HEK293 (cell line): ENCODE measurements around the gene SLC6A1.

Source experiments
- CTCF ChIA-PET: fragments of 350-600 bp; formaldehyde crosslinking; extraction: SDS; loops from one replicate; lab custom pipeline; 2021; ENCODE audit warnings: antibody characterized with exemption; lab: Yijun Ruan, JAX
- POLR2A ChIA-PET: fragments of 300-600 bp; formaldehyde crosslinking; extraction: SDS; loops from one replicate; lab custom pipeline; 2020; ENCODE audit warnings: antibody characterized with exemption, inconsistent platforms; lab: Yijun Ruan, JAX
- H3K27ac ChIP-seq: fragments of 200-500 bp; sonication (Bioruptor generic); 2 replicates; pipeline ENCODE4 v1.5.1; 2014; ENCODE audit warnings: low read depth, low read length, control low read depth, inconsistent platforms; ENCODE audit errors: extremely low read depth
- H3K36me3 ChIP-seq, 2 experiments: fragments of 200-500 bp in 1 of 2; sonication (Bioruptor generic) in 1 of 2; 1 replicate in 1 of 2; 2 replicates in 1 of 2; pipeline ENCODE4 v1.5.1; 2014 to 2017; ENCODE audit warnings: inconsistent platforms in 2 of 2, low read length in 2 of 2; ENCODE audit not compliant: control insufficient read depth in 2 of 2, insufficient read depth in 1 of 2
- H3K4me1 ChIP-seq: fragments of 200-500 bp; sonication (Bioruptor generic); 2 replicates; pipeline ENCODE4 v1.5.1; 2014; ENCODE audit warnings: mild to moderate bottlenecking, low read length, inconsistent platforms; ENCODE audit not compliant: control insufficient read depth, insufficient read depth
- H3K4me3 ChIP-seq: 2 replicates; pipeline ENCODE4 v1.5.1; 2011; ENCODE audit warnings: low read depth, mild to moderate bottlenecking, control low read depth, low read length, moderate library complexity
- H3K9me3 ChIP-seq: fragments of 200-500 bp; sonication (Bioruptor generic); 2 replicates; pipeline ENCODE4 v1.5.1; 2014; ENCODE audit warnings: low read depth, low read length, inconsistent platforms; ENCODE audit not compliant: control insufficient read depth, insufficient read depth
- EGR2 ChIP-seq: fragments of 450-650 bp; formaldehyde crosslinking; IDR thresholded peaks from 2 replicates; pipeline ENCODE4 v1.5.1; 2016; ENCODE audit warnings: low read depth, missing biosample characterization, missing genetic modification characterization
- GLIS2 ChIP-seq: fragments of 450-650 bp; formaldehyde crosslinking; IDR thresholded peaks from 2 replicates; pipeline ENCODE4 v1.5.1; 2016; ENCODE audit warnings: missing biosample characterization, missing genetic modification characterization
- KLF1 ChIP-seq: fragments of 450-650 bp; formaldehyde crosslinking; IDR thresholded peaks from 2 replicates; pipeline ENCODE4 v1.5.1; 2016; ENCODE audit warnings: missing biosample characterization, missing genetic modification characterization
- KLF8 ChIP-seq: fragments of 450-650 bp; formaldehyde crosslinking; IDR thresholded peaks from 2 replicates; pipeline ENCODE4 v1.5.1; 2016; ENCODE audit warnings: missing biosample characterization, missing genetic modification characterization
- MYNN ChIP-seq: fragments of 450-650 bp; formaldehyde crosslinking; IDR thresholded peaks from 2 replicates; pipeline ENCODE4 v1.5.1; 2016; ENCODE audit warnings: missing biosample characterization, missing genetic modification characterization, borderline replicate concordance
- SALL2 ChIP-seq: fragments of 450-650 bp; formaldehyde crosslinking; IDR thresholded peaks from 2 replicates; pipeline ENCODE4 v1.5.0; 2017; ENCODE audit warnings: missing biosample characterization, mild to moderate bottlenecking, missing genetic modification characterization, borderline replicate concordance
- SCRT2 ChIP-seq: fragments of 450-650 bp; formaldehyde crosslinking; IDR thresholded peaks from 2 replicates; pipeline ENCODE4 v1.5.1; 2016; ENCODE audit warnings: missing biosample characterization, missing genetic modification characterization
- SP2 ChIP-seq: fragments of 450-650 bp; formaldehyde crosslinking; IDR thresholded peaks from 2 replicates; pipeline ENCODE4 v1.5.1; 2016; ENCODE audit warnings: missing biosample characterization, missing genetic modification characterization
- ZBTB44 ChIP-seq: fragments of 450-650 bp; IDR thresholded peaks from 2 replicates; pipeline ENCODE4 v1.5.1; 2018; ENCODE audit warnings: missing biosample characterization, mild to moderate bottlenecking, missing genetic modification characterization
- ZBTB8A ChIP-seq: fragments of 450-650 bp; formaldehyde crosslinking; IDR thresholded peaks from 2 replicates; pipeline ENCODE4 v1.5.1; 2016; ENCODE audit warnings: missing biosample characterization, missing genetic modification characterization
- ZFP41 ChIP-seq: fragments of 450-650 bp; formaldehyde crosslinking; IDR thresholded peaks from 2 replicates; pipeline ENCODE4 v1.5.1; 2016; ENCODE audit warnings: missing biosample characterization, missing genetic modification characterization, borderline replicate concordance
- ZNF146 ChIP-seq: fragments of 450-650 bp; formaldehyde crosslinking; IDR thresholded peaks from 2 replicates; pipeline ENCODE4 v1.5.1; 2016; ENCODE audit warnings: missing biosample characterization, missing genetic modification characterization
- ZNF16 ChIP-seq: fragments of 450-650 bp; formaldehyde crosslinking; IDR thresholded peaks from 2 replicates; pipeline ENCODE4 v1.5.1; 2016; ENCODE audit warnings: low read depth, missing biosample characterization, missing genetic modification characterization
- ZNF223 ChIP-seq: fragments of 450-650 bp; formaldehyde crosslinking; IDR thresholded peaks from 2 replicates; pipeline ENCODE4 v1.5.1; 2016; ENCODE audit warnings: missing biosample characterization, missing genetic modification characterization
- ZNF335 ChIP-seq: fragments of 450-650 bp; formaldehyde crosslinking; conservative IDR thresholded peaks from 2 replicates; pipeline ENCODE4 v1.5.1; 2016; ENCODE audit warnings: missing biosample characterization, missing genetic modification characterization
- ZNF354C ChIP-seq: fragments of 450-650 bp; formaldehyde crosslinking; IDR thresholded peaks from 2 replicates; pipeline ENCODE4 v1.5.1; 2016; ENCODE audit warnings: missing biosample characterization, missing genetic modification characterization, low read depth, borderline replicate concordance
- ZNF501 ChIP-seq: fragments of 450-650 bp; formaldehyde crosslinking; IDR thresholded peaks from 2 replicates; pipeline ENCODE4 v1.5.1; 2016; ENCODE audit warnings: missing biosample characterization, missing genetic modification characterization
- ZNF510 ChIP-seq: fragments of 450-650 bp; formaldehyde crosslinking; IDR thresholded peaks from 2 replicates; pipeline ENCODE4 v1.5.1; 2018; ENCODE audit warnings: mild to moderate bottlenecking, missing genetic modification characterization, missing biosample characterization; ENCODE audit not compliant: insufficient replicate concordance
- ZNF514 ChIP-seq: fragments of 450-650 bp; formaldehyde crosslinking; IDR thresholded peaks from 2 replicates; pipeline ENCODE4 v1.5.1; 2016; ENCODE audit warnings: missing biosample characterization, missing genetic modification characterization
- ZNF530 ChIP-seq: fragments of 450-650 bp; formaldehyde crosslinking; IDR thresholded peaks from 2 replicates; pipeline ENCODE4 v1.5.1; 2016; ENCODE audit warnings: low read depth, missing biosample characterization, missing genetic modification characterization
- ZNF571 ChIP-seq: fragments of 450-650 bp; formaldehyde crosslinking; IDR thresholded peaks from 2 replicates; pipeline ENCODE4 v1.5.0; 2017; ENCODE audit warnings: missing biosample characterization, missing genetic modification characterization
- ZNF626 ChIP-seq: fragments of 450-650 bp; sonication (Bioruptor Pico); formaldehyde crosslinking; IDR thresholded peaks from 2 replicates; pipeline ENCODE4 v1.5.1; 2018; ENCODE audit warnings: missing biosample characterization, missing genetic modification characterization, inconsistent platforms
- ZNF747 ChIP-seq: fragments of 450-650 bp; formaldehyde crosslinking; IDR thresholded peaks from 2 replicates; pipeline ENCODE4 v1.5.1; 2016; ENCODE audit warnings: missing biosample characterization, missing genetic modification characterization
- ZNF777 ChIP-seq: fragments of 450-650 bp; formaldehyde crosslinking; IDR thresholded peaks from 2 replicates; pipeline ENCODE4 v1.5.1; 2017; ENCODE audit warnings: missing biosample characterization, missing genetic modification characterization, borderline replicate concordance
- ZSCAN23 ChIP-seq: fragments of 450-650 bp; formaldehyde crosslinking; IDR thresholded peaks from 2 replicates; pipeline ENCODE4 v1.5.1; 2016; ENCODE audit warnings: missing biosample characterization, missing genetic modification characterization
- ZSCAN30 ChIP-seq: fragments of 450-650 bp; IDR thresholded peaks from 2 replicates; pipeline ENCODE4 v1.5.1; 2018; ENCODE audit warnings: missing biosample characterization, mild to moderate bottlenecking, missing genetic modification characterization, moderate library complexity
- ZXDB ChIP-seq: fragments of 450-650 bp; formaldehyde crosslinking; IDR thresholded peaks from 2 replicates; pipeline ENCODE4 v1.5.1; 2016; ENCODE audit warnings: missing biosample characterization, missing genetic modification characterization
- TF ChIP-seq, protein P1 (sequence below): fragments of 450-650 bp; formaldehyde crosslinking; IDR thresholded peaks from 2 replicates; pipeline ENCODE4 v1.5.1; 2017; ENCODE audit warnings: missing biosample characterization, missing genetic modification characterization
- TF ChIP-seq, protein P2 (sequence below): fragments of 450-650 bp; formaldehyde crosslinking; IDR thresholded peaks from 2 replicates; pipeline ENCODE4 v1.5.1; 2016; ENCODE audit warnings: missing biosample characterization, missing genetic modification characterization

SLC6A1 gene

GRCh38 chr3:10988991-10989484 lies 3.5 kb upstream of the SLC6A1 start:
- TF ChIP-seq ZNF514 (tag by site-specific recombination) (no peak), ZNF16 (tag by site-specific recombination) (peak; percentile 66; the same call in 1 of the 2 replicates)
- Histone ChIP-seq H3K9me3 (no peaks in the 10 kb centered on the region), H3K4me3 (no peak overlapping the region), H3K4me1 (no peaks in the 10 kb centered on the region), H3K36me3 (no peaks in the 10 kb centered on the region), H3K27ac (no peak overlapping the region)
- ChIA-PET CTCF (interaction anchor here (0.9 kb wide), 1 partner anchor 38 kb away, joined by 5 read pairs; no protein-coding TSS in a partner anchor), POLR2A (no interaction called here)

DNA sequence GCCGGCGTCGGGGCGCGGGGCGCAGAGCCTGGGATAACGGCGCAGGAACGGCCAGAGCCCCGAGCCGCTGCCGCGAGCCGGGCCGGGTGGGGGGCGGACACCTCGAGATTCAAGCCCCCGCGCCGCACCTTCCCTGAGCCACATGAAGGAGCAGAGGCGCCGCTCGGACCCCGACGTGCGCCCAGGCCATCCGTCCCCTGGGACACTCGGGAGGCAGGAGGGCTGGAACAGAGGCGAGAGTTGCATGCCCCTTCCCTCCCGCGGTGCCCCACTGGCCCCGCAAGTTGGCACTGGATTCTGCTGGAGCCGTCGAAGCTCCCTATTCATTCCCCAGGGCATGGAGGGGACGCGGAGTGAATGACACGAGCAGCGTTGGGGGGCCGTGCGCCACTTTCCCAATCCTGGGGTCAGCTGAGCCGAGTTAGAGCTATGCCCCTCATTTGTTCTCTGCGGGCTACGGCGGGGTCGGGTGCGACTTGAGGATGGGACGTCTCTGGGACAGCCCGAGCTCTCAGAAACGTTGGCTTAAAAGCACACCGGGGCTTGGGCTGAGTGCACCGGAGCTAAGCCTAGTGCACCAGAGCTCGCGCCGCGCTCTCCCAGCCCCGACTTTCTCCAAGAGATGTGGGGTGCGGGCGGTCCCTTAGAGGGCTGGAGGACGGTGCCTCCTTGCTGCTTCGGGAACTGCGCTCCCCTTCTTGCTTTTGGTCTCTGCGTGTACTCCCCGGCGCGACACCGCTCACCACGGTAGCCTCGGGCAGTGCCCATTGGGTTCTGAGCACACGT lies 588 bp downstream of the SLC6A1 start:
- H3K9me3 ChIP-seq: no peaks in the 10 kb centered on the region
- no peaks in the 10 kb centered on the region for H3K36me3 ChIP-seq
- H3K27ac ChIP-seq: no peak overlapping the region
- no peak overlapping the region; the same call in none of the 2 replicates for H3K4me3 ChIP-seq
- H3K4me1 ChIP-seq: no peaks in the 10 kb centered on the region
- POLR2A ChIA-PET: no interaction called here
- CTCF ChIA-PET: interaction anchor here (1.1 to 2.0 kb wide), 2 partner anchors 11 to 12 kb away, joined by 3 to 9 read pairs; no protein-coding TSS in a partner anchor
- TF ChIP-seq ZBTB44 (tag by site-specific recombination): no peak
- no peak for TF ChIP-seq EGR2 (tag by site-specific recombination)
- TF ChIP-seq ZNF510 (tag by site-specific recombination): no peak
- TF ChIP-seq, protein P1, sequence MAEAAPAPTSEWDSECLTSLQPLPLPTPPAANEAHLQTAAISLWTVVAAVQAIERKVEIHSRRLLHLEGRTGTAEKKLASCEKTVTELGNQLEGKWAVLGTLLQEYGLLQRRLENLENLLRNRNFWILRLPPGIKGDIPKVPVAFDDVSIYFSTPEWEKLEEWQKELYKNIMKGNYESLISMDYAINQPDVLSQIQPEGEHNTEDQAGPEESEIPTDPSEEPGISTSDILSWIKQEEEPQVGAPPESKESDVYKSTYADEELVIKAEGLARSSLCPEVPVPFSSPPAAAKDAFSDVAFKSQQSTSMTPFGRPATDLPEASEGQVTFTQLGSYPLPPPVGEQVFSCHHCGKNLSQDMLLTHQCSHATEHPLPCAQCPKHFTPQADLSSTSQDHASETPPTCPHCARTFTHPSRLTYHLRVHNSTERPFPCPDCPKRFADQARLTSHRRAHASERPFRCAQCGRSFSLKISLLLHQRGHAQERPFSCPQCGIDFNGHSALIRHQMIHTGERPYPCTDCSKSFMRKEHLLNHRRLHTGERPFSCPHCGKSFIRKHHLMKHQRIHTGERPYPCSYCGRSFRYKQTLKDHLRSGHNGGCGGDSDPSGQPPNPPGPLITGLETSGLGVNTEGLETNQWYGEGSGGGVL (tag by site-specific recombination): peak; percentile 53
- TF ChIP-seq ZNF530 (tag by site-specific recombination): no peak
- TF ChIP-seq KLF8 (tag by site-specific recombination): no peak
- no peak for TF ChIP-seq ZXDB (tag by site-specific recombination)
- TF ChIP-seq ZNF501 (tag by site-specific recombination): no peak
- no peak for TF ChIP-seq ZNF626 (tag by site-specific recombination)
- TF ChIP-seq ZFP41 (tag by site-specific recombination): no peak
- no peak for TF ChIP-seq SP2
- no peak for TF ChIP-seq ZNF747 (tag by site-specific recombination)
- peak; percentile 77 for TF ChIP-seq GLIS2 (tag by site-specific recombination)
- peak; percentile 94 for TF ChIP-seq ZNF777 (tag by site-specific recombination)
- no peak for TF ChIP-seq MYNN (tag by site-specific recombination)
- no peak for TF ChIP-seq ZNF571 (tag by site-specific recombination)
- TF ChIP-seq SCRT2 (tag by site-specific recombination): no peak
- TF ChIP-seq KLF1 (tag by site-specific recombination): no peak
- 0 out of 2 replicates have a peak, but pooled peaks have one; percentile 11 for TF ChIP-seq ZBTB8A
- no peak for TF ChIP-seq ZNF223
- peak; percentile 18 for TF ChIP-seq ZNF335 (tag by site-specific recombination)
- TF ChIP-seq ZSCAN23 (tag by site-specific recombination): no peak
- no peak for TF ChIP-seq SALL2 (tag by site-specific recombination)
- no peak for TF ChIP-seq ZNF354C (tag by site-specific recombination)
- TF ChIP-seq, protein P2, sequence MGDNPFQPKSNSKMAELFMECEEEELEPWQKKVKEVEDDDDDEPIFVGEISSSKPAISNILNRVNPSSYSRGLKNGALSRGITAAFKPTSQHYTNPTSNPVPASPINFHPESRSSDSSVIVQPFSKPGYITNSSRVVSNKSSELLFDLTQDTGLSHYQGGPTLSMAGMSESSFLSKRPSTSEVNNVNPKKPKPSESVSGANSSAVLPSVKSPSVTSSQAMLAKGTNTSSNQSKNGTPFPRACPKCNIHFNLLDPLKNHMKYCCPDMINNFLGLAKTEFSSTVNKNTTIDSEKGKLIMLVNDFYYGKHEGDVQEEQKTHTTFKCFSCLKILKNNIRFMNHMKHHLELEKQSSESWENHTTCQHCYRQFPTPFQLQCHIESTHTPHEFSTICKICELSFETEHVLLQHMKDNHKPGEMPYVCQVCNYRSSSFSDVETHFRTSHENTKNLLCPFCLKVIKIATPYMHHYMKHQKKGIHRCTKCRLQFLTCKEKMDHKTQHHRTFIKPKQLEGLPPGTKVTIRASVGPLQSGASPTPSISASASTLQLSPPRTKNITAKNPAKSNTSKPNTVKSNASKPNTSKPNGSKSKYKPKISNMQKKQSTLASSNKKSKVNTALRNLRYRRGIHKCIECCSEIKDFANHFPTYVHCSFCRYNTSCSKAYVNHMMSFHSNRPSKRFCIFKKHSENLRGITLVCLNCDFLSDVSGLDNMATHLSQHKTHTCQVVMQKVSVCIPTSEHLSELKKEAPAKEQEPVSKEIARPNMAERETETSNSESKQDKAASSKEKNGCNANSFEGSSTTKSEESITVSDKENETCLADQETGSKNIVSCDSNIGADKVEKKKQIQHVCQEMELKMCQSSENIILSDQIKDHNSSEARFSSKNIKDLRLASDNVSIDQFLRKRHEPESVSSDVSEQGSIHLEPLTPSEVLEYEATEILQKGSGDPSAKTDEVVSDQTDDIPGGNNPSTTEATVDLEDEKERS: no peak
- no peak for TF ChIP-seq ZSCAN30 (tag by site-specific recombination)
- no peak for TF ChIP-seq ZNF146
